HEK293T (cell line): ENCODE measurements around the gene RSPO1.

Experiments
- CTCF ChIA-PET: fragments of 350-600 bp; formaldehyde crosslinking; extraction: SDS; loops from one replicate; lab custom pipeline; 2021; ENCODE audit warnings: antibody characterized with exemption, inconsistent platforms; lab: Yijun Ruan, JAX
- POLR2A ChIA-PET: fragments of 350-600 bp; formaldehyde crosslinking; extraction: SDS; loops from one replicate; lab custom pipeline; 2020; ENCODE audit warnings: antibody characterized with exemption, inconsistent platforms; lab: Yijun Ruan, JAX
- DNase-seq: peaks from one replicate; pipeline ENCODE4 v3.0.0; 2012; ENCODE audit warnings: mixed read lengths; ENCODE audit errors: extremely low spot score
- ARNT ChIP-seq: fragments of 450-650 bp; IDR thresholded peaks from 2 replicates; pipeline ENCODE4 v1.6.1; 2017; ENCODE audit warnings: mild to moderate bottlenecking
- BHLHE40 ChIP-seq: fragments of 450-650 bp; IDR thresholded peaks from 2 replicates; pipeline ENCODE4 v1.6.1; 2016; ENCODE audit warnings: mild to moderate bottlenecking, moderate library complexity, borderline replicate concordance
- CTBP1 ChIP-seq: fragments of 450-650 bp; IDR thresholded peaks from 2 replicates; pipeline ENCODE4 v1.6.1; 2016; ENCODE audit warnings: borderline replicate concordance
- ELF4 ChIP-seq: fragments of 450-650 bp; IDR thresholded peaks from 2 replicates; pipeline ENCODE4 v1.6.1; 2017; ENCODE audit warnings: antibody characterized with exemption
- FOXA1 ChIP-seq: fragments of 450-650 bp; IDR thresholded peaks from 2 replicates; pipeline ENCODE4 v1.6.1; 2016; ENCODE audit warnings: mild to moderate bottlenecking
- FOXK2 ChIP-seq: fragments of 450-650 bp; IDR thresholded peaks from 2 replicates; pipeline ENCODE4 v1.6.1; 2016; ENCODE audit warnings: mild to moderate bottlenecking
- FOXM1 ChIP-seq: fragments of 450-650 bp; IDR thresholded peaks from 2 replicates; pipeline ENCODE4 v1.6.1; 2017; ENCODE audit warnings: mild to moderate bottlenecking, borderline replicate concordance
- HDGF ChIP-seq: fragments of 450-650 bp; IDR thresholded peaks from 2 replicates; pipeline ENCODE4 v1.6.1; 2017; ENCODE audit warnings: antibody characterized with exemption, borderline replicate concordance
- L3MBTL2 ChIP-seq: fragments of 450-650 bp; conservative IDR thresholded peaks from 2 replicates; pipeline ENCODE4 v1.6.1; 2016; ENCODE audit warnings: mild to moderate bottlenecking
- LEF1 ChIP-seq: fragments of 450-650 bp; IDR thresholded peaks from 2 replicates; pipeline ENCODE4 v1.6.1; 2017; ENCODE audit warnings: mild to moderate bottlenecking, borderline replicate concordance
- NFRKB ChIP-seq: fragments of 450-650 bp; IDR thresholded peaks from 2 replicates; pipeline ENCODE4 v1.6.1; 2016; ENCODE audit warnings: mild to moderate bottlenecking, moderate library complexity
- PKNOX1 ChIP-seq: fragments of 450-650 bp; IDR thresholded peaks from 2 replicates; pipeline ENCODE4 v1.6.1; 2016
- SP1 ChIP-seq: fragments of 450-650 bp; IDR thresholded peaks from 2 replicates; pipeline ENCODE4 v1.6.1; 2017
- SUZ12 ChIP-seq: fragments of 450-650 bp; IDR thresholded peaks from 2 replicates; pipeline ENCODE4 v1.6.1; 2016; ENCODE audit warnings: mild to moderate bottlenecking
- TARDBP ChIP-seq: fragments of 450-650 bp; IDR thresholded peaks from 2 replicates; pipeline ENCODE4 v1.6.1; 2016
- ZNF384 ChIP-seq: fragments of 450-650 bp; IDR thresholded peaks from 2 replicates; pipeline ENCODE4 v1.6.1; 2016

The RSPO1 gene

GRCh38 chr1:37636435-37636834 is 1.7 kb upstream of the RSPO1 start:
- ChIA-PET POLR2A (no interaction called here), CTCF (no interaction called here)
- DNase-seq, result no peak

GRCh38 chr1:37634992-37635902 is 555 bp upstream of the RSPO1 start:
- no peak for DNase-seq
- POLR2A ChIA-PET, result no interaction called here
- CTCF ChIA-PET, result interaction anchor here (1.2 kb wide), 1 partner anchor 46 kb away, joined by 3 read pairs; no protein-coding TSS in a partner anchor

More at GRCh38 chr1:37636435-37636834, 1.7 kb upstream of the RSPO1 start:
- TF ChIP-seq SP1 (no peak), HDGF (no peak), NFRKB (no peak), PKNOX1 (no peak), BHLHE40 (no peak), FOXA1 (no peak), L3MBTL2 (no peak), TARDBP (no peak), ARNT (no peak), CTBP1 (no peak), ZNF384 (no peak), ELF4 (no peak), FOXM1 (no peak), SUZ12 (no peak), FOXK2 (no peak), LEF1 (no peak)

DNA sequence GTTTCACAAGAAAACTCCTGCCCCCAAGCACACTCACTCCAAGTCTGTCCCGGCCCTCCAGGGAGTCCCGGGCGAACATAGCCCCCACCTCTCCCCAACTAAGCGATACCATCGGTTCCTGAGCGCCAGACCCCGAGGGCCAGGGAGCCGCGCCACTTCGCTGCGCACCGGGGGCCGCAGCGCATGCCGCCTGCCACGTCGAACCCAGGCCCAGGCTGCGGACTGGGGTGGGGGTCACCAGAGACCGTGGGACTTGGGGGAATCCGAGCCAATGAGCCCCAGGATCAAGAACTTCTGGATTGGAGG is 801 bp downstream of the RSPO1 start:
- CTCF ChIA-PET, result no interaction called here

More at GRCh38 chr1:37634992-37635902, 555 bp upstream of the RSPO1 start:
- no peak for TF ChIP-seq FOXA1
- TF ChIP-seq SUZ12, result no peak
- TF ChIP-seq NFRKB, result no peak
- no peak for TF ChIP-seq FOXK2

DNA sequence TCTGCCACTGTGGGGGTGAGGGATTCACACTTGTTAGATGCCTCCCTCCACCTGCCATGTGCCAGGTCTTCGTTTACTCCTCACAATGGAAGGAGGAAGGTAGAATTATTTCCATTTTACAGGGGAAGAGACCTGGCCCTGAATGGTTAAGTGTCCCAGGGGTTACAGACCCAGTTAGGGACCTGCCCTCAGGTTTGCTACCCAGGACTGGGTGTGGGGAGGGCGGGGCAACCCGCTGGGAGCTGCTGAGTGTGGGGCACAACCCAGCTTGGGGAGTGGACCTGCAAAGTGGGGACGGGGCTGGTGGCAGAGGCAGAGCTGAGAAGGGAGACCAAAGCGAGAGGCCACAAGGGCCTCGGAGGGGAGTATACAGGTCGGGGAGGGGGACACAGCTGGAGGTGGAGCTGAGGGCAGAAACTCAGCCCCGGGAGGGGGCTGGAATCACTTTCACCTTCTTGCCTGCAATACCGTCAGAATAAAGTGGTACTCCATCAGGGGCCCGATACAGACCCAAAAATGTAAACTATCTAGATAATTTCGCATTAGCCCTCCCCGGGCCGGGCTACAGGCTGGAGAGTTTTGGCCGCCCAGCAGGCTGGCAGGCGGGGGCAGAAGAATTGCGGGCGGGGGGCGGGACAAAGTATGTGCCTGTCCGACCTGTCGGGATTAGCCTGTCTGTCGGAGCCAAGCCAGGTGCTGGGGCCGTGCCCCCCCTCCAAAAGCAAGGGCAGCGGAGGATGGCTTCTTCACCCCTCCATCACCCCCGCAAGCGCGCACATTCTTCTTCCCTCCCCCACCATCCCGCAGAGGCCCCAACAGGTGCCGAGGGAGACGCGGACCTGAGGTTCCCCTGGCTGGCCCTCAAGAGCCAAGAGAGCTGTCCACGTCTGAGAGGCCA is 1.4 kb downstream of the RSPO1 start:
- no peak for DNase-seq
- CTCF ChIA-PET, result no interaction called here
- POLR2A ChIA-PET, result no interaction called here
- no peak for TF ChIP-seq TARDBP
- TF ChIP-seq LEF1, result no peak
- no peak for TF ChIP-seq NFRKB
- no peak for TF ChIP-seq ARNT
- no peak for TF ChIP-seq ELF4
- TF ChIP-seq FOXM1, result no peak
- TF ChIP-seq BHLHE40, result no peak
- no peak for TF ChIP-seq ZNF384
- TF ChIP-seq L3MBTL2, result no peak
- TF ChIP-seq FOXA1, result no peak

More for the DNA sequence above, 801 bp downstream of the RSPO1 start:
- POLR2A ChIA-PET, result no interaction called here
- no peak for DNase-seq
- TF ChIP-seq FOXK2 (no peak), TARDBP (no peak)

DNA sequence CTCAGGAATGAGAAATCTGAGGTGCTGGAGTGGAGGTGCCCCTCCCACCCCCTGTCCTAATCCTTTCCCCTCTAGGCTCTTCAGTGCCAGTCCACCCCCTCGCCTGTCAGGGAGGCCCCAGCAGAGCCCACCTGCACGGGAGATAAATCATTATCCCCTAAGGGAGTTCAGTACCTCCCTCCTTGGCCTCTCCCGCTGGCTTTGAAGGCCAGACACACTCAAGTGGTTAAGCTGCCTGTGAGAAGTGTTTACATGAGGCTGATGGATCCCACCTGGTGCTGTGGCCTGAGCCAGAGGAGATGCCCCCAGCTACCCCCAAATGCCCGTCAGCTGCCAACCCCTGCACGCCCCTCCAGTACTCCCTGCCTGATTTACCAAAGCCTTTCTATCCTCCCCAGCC is 3.7 kb downstream of the RSPO1 start:
- ChIA-PET POLR2A (no interaction called here), CTCF (no interaction called here)
- no peak for TF ChIP-seq FOXA1
- TF ChIP-seq ZNF384, result no peak
- TF ChIP-seq PKNOX1, result no peak
- TF ChIP-seq TARDBP, result no peak
- TF ChIP-seq FOXK2, result no peak
- TF ChIP-seq ARNT, result no peak
- TF ChIP-seq CTBP1, result no peak
- no peak for DNase-seq

DNA sequence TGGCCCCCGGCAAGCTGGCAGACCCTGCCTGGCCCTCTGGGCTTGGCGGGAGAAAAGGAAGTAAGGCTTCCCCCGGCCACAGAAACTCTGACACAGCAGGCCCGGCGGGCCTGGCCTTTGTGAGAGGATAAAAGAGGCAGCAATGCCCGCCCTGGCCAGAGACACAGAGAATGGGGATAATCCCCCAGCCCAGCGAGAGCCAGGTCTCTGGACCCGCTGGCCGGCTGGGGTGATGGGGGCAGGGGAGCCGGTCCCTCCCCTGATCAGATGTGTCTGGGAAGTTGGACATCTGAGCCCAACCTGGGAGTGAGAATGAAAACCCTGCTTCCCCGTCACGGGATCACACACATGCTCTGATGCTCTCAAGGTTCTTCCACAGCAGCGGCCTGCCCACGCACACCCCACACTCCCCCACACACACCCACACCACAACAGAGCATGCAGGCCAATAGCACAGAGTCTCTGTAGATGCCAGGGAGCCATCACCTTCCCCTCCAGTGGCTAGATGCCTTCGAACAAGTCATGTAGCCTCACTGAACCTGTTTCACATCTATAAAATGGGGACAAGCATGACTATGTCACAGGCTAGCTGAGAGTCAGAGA is 4.2 kb downstream of the RSPO1 start:
- TF ChIP-seq ZNF384 (no peak), ELF4 (no peak)
- ChIA-PET POLR2A (no interaction called here), CTCF (no interaction called here)
- no peak for DNase-seq
